Stimulated activated CD8-positive, alpha-beta memory T cell treated with anti-CD3 and anti-CD28 coated beads, Interleukin-7, amount 100 ng/mL, for 48 hours (primary cell): ENCODE results near the gene TYRO3.
A peak's percentile ranks its signal among the peaks of the same experiment; 100 is the strongest.

Source experiments
- DNase-seq, 2 donors: peaks; one replicate each; pipeline ENCODE4 v3.0.0-alpha.2; 2020; ENCODE audit warnings: low read depth in 1 of 2; ENCODE audit errors: extremely low read depth in 1 of 2

The TYRO3 gene

GRCh38 chr15:41603411-41603935, 44.5 kb downstream of the TYRO3 start:
- DNase-seq = no peak

- DNase-seq = peak in 1 of 2 donors; percentile 12
Measured at GRCh38 chr15:41603941-41604911, 45.2 kb downstream of the TYRO3 start.

- no peak for DNase-seq
Measured at GRCh38 chr15:41605566-41605965, 46.6 kb downstream of the TYRO3 start.

- DNase-seq = no peak
Measured at GRCh38 chr15:41606997-41607396, 48.0 kb downstream of the TYRO3 start.

- DNase-seq = no peak
Measured at GRCh38 chr15:41609123-41609522, 50.1 kb downstream of the TYRO3 start.

GRCh38 chr15:41610048-41610447, 51.0 kb downstream of the TYRO3 start:
- DNase-seq = no peak

- DNase-seq = no peak
Measured at GRCh38 chr15:41620536-41621199, 61.7 kb downstream of the TYRO3 start.

GRCh38 chr15:41621200-41622193, 62.5 kb downstream of the TYRO3 start:
- peak; percentile 48 to 75 for DNase-seq

- DNase-seq = no peak
Measured at GRCh38 chr15:41622901-41623300, 63.9 kb downstream of the TYRO3 start.

- no peak for DNase-seq
Measured at GRCh38 chr15:41627203-41627602, 68.2 kb downstream of the TYRO3 start.

GRCh38 chr15:41629463-41629862, 70.5 kb downstream of the TYRO3 start:
- no peak for DNase-seq

- no peak for DNase-seq
Measured at GRCh38 chr15:41629883-41630282, 70.9 kb downstream of the TYRO3 start.

- no peak for DNase-seq
Measured at GRCh38 chr15:41630616-41631217, 71.7 kb downstream of the TYRO3 start.

- no peak for DNase-seq
Measured at GRCh38 chr15:41631880-41632470, 73.0 kb downstream of the TYRO3 start.
